ENCODE results near the gene ZFR.

GRCh38 chr5:32378966-32379365 is 65.6 kb downstream of the ZFR start:
- TF ChIP-seq CTCF (IDR thresholded peaks at IDR 0.05) (no peak), ZFX (IDR thresholded peaks at IDR 0.05; ENCODE audit: borderline replicate concordance) (no peak)

Measured in 22Rv1 (cell line).